SH-SY5Y (cell line): ENCODE data around the gene TCF7L1.

ENCODE experiments used
- GATA2 ChIP-seq: IDR thresholded peaks from 2 replicates; pipeline ENCODE4 v1.6.1; 2011; ENCODE audit warnings: mild to moderate bottlenecking, low read depth, low read length
- GATA3 ChIP-seq: IDR thresholded peaks from 2 replicates; pipeline ENCODE4 v1.6.1; 2011; ENCODE audit warnings: low read depth, mild to moderate bottlenecking, low read length, moderate library complexity

GRCh38 chr2:85276571-85277118, 143.5 kb downstream of the TCF7L1 start:
- TF ChIP-seq GATA3: no peak
- no peak for TF ChIP-seq GATA2
